Ovary (tissue), 3 donors: ENCODE measurements around the gene CCL5.

Experiments
- POLR2A ChIP-seq: fragments of 450-650 bp; IDR thresholded peaks from one replicate; pipeline ENCODE4 v1.6.1; 2017; ENCODE audit warnings: antibody characterized with exemption, mild to moderate bottlenecking, moderate library complexity
- TF ChIP-seq, protein P1 (sequence below), 3 donors: fragments of 450-650 bp in 2 of 3; fragments of 200-600 bp in 1 of 3; IDR thresholded peaks; one replicate each; pipeline versions ENCODE4 v1.5.1 to v1.8.0; 2016 to 2022; ENCODE audit warnings: antibody characterized with exemption in 3 of 3, mild to moderate bottlenecking in 1 of 3
- donor health status: DM: no; HTN: no; CAD: no.

DNA sequence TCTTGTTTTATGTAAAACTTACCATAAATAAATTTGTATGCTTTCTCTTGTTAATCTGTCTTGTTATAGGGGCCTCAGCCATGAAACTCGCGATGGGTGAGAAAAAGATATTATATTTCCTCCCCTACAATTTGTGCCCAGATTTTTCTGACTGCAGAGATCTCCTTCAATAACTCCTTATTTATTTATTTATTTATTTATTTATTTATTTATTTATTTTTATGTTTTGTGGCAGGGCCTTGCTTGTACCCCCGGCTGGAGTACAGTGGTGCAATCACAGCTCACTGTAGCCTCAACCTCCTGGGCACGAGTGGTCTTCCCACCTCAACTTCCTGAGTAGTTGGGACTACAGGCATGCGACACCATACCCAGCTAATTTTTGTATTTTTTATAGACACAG is 23.3 kb upstream of the CCL5 start:
- TF ChIP-seq POLR2A = no peak
- TF ChIP-seq, protein P1, sequence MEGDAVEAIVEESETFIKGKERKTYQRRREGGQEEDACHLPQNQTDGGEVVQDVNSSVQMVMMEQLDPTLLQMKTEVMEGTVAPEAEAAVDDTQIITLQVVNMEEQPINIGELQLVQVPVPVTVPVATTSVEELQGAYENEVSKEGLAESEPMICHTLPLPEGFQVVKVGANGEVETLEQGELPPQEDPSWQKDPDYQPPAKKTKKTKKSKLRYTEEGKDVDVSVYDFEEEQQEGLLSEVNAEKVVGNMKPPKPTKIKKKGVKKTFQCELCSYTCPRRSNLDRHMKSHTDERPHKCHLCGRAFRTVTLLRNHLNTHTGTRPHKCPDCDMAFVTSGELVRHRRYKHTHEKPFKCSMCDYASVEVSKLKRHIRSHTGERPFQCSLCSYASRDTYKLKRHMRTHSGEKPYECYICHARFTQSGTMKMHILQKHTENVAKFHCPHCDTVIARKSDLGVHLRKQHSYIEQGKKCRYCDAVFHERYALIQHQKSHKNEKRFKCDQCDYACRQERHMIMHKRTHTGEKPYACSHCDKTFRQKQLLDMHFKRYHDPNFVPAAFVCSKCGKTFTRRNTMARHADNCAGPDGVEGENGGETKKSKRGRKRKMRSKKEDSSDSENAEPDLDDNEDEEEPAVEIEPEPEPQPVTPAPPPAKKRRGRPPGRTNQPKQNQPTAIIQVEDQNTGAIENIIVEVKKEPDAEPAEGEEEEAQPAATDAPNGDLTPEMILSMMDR (IDR thresholded peaks at IDR 0.05) = no peak
